ENCODE measurements around the gene CFAP299.

DNA sequence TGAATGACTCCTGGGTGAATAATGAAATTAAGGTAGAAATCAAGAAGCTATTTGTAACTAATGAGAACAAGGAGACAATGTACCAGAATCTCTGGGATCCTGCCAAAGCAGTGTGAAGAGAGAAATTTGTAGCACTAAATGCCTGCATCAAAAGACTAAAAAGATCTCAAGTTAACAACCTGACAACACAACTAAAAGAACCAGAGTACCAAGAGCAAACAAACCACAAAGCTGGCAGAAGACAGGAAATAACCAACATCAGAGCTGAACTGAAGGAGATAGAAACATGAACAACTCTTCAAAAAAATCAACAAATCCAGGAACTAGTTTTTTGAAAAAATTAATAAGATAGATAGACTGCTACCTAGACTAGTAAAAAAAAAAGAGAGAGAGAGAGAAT, 8.4 kb downstream of the CFAP299 start:
- TF ChIP-seq, protein P1, sequence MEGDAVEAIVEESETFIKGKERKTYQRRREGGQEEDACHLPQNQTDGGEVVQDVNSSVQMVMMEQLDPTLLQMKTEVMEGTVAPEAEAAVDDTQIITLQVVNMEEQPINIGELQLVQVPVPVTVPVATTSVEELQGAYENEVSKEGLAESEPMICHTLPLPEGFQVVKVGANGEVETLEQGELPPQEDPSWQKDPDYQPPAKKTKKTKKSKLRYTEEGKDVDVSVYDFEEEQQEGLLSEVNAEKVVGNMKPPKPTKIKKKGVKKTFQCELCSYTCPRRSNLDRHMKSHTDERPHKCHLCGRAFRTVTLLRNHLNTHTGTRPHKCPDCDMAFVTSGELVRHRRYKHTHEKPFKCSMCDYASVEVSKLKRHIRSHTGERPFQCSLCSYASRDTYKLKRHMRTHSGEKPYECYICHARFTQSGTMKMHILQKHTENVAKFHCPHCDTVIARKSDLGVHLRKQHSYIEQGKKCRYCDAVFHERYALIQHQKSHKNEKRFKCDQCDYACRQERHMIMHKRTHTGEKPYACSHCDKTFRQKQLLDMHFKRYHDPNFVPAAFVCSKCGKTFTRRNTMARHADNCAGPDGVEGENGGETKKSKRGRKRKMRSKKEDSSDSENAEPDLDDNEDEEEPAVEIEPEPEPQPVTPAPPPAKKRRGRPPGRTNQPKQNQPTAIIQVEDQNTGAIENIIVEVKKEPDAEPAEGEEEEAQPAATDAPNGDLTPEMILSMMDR (IDR thresholded peaks at IDR 0.05) = no peak
- no peak for TF ChIP-seq POLR2A (IDR thresholded peaks at IDR 0.05)

Measured in right lobe of liver (tissue), 4 donors.